Activated CD8-positive, alpha-beta memory T cell treated with anti-CD3 and anti-CD28 coated beads, Interleukin-2, amount 50 U/mL, for 48 hours (primary cell): ENCODE results near the gene KCNMA1.

Source experiments
- DNase-seq: peaks from one replicate; pipeline ENCODE4 v3.0.0-alpha.2; 2020

KCNMA1 gene

GRCh38 chr10:77474386-77474785 is 163.2 kb downstream of the KCNMA1 start:
- no peak for DNase-seq

GRCh38 chr10:77472146-77472545 is 165.5 kb downstream of the KCNMA1 start:
- no peak for DNase-seq

- no peak for DNase-seq
Measured at GRCh38 chr10:77471069-77471536, 166.5 kb downstream of the KCNMA1 start.

- DNase-seq, result no peak
Measured at GRCh38 chr10:77467422-77467963, 170.1 kb downstream of the KCNMA1 start.

- DNase-seq, result no peak
Measured at GRCh38 chr10:77463967-77464745, 173.5 kb downstream of the KCNMA1 start.

GRCh38 chr10:77463499-77463898 is 174.1 kb downstream of the KCNMA1 start:
- no peak for DNase-seq

GRCh38 chr10:77461636-77462296 is 175.8 kb downstream of the KCNMA1 start:
- no peak for DNase-seq

GRCh38 chr10:77459905-77460304 is 177.7 kb downstream of the KCNMA1 start:
- DNase-seq, result no peak

GRCh38 chr10:77458986-77459590 is 178.5 kb downstream of the KCNMA1 start:
- no peak for DNase-seq

- no peak for DNase-seq
Measured at GRCh38 chr10:77457721-77458120, 179.9 kb downstream of the KCNMA1 start.

- no peak for DNase-seq
Measured at GRCh38 chr10:77457266-77457665, 180.3 kb downstream of the KCNMA1 start.

- no peak for DNase-seq
Measured at GRCh38 chr10:77456414-77456813, 181.2 kb downstream of the KCNMA1 start.

- no peak for DNase-seq
Measured at GRCh38 chr10:77455561-77455960, 182.0 kb downstream of the KCNMA1 start.

- no peak for DNase-seq
Measured at GRCh38 chr10:77452952-77453564, 184.6 kb downstream of the KCNMA1 start.

GRCh38 chr10:77451886-77452285 is 185.7 kb downstream of the KCNMA1 start:
- no peak for DNase-seq

- DNase-seq, result no peak
Measured at GRCh38 chr10:77448226-77448625, 189.4 kb downstream of the KCNMA1 start.

- no peak for DNase-seq
Measured at GRCh38 chr10:77446700-77447099, 190.9 kb downstream of the KCNMA1 start.

GRCh38 chr10:77445547-77445946 is 192.1 kb downstream of the KCNMA1 start:
- DNase-seq, result no peak

GRCh38 chr10:77444041-77444440 is 193.6 kb downstream of the KCNMA1 start:
- DNase-seq, result no peak

GRCh38 chr10:77442699-77443189 is 194.9 kb downstream of the KCNMA1 start:
- no peak for DNase-seq

- DNase-seq, result no peak
Measured at GRCh38 chr10:77441353-77442166, 196.0 kb downstream of the KCNMA1 start.
